ENCODE data around the gene ACADSB. TPM values are rescaled to one million over a fixed set of nuclear protein-coding genes. Genes with fewer than 3 reads are reported as not detected.

Gene ACADSB
- total RNA-seq, result 4.2 and 7.1 TPM in 2 replicates

GRCh38 chr10:123008355-123009104 lies at the start of gene ACADSB, which contains the start of gene IKZF5:
ACADSB (plus strand) TSS chr10:123009006; CDS start chr10:123009030, 24 bp downstream.
IKZF5 (minus strand) TSS chr10:123008795; CDS start chr10:122998625, 10,170 bp downstream.

GRCh38 chr10:122980209-122981065 lies 28.4 kb upstream of the ACADSB start, which contains the start of gene PSTK:
PSTK (plus strand) TSS chr10:122980401; CDS start chr10:122980480, 79 bp downstream.

Other genes with a start within 250 kb of the ACADSB start
- 0.16 and 0.18 TPM in 2 replicates for gene CUZD1, start 163.1 kb upstream of the ACADSB start, total RNA-seq
- gene FAM24B, start 129.4 kb upstream of the ACADSB start, total RNA-seq, result 0.81 TPM in 1 of 2 replicates, not detected in the other
- not detected in 2 replicates for gene FAM24A, start 98.4 kb upstream of the ACADSB start, total RNA-seq
- gene C10orf88, start 54.8 kb upstream of the ACADSB start, total RNA-seq, result 4.7 and 8.3 TPM in 2 replicates
- 0.36 and 4.9 TPM in 2 replicates for gene PSTK, start 28.6 kb upstream of the ACADSB start, total RNA-seq
- 1.8 and 3.7 TPM in 2 replicates for gene IKZF5, start 211 bp upstream of the ACADSB start, total RNA-seq
- not detected in 2 replicates for gene HMX3, start 127.0 kb downstream of the ACADSB start, total RNA-seq
- gene HMX2, start 139.1 kb downstream of the ACADSB start, total RNA-seq, result not detected in 2 replicates
- 113 and 115 TPM in 2 replicates for gene BUB3, start 145.4 kb downstream of the ACADSB start, total RNA-seq